H9 (cell line): Measurements from ENCODE around the gene ITPR3. TPM values are rescaled to one million over a fixed set of nuclear protein-coding genes. Genes with fewer than 3 reads are reported as not detected.

Experiments
- DNase-seq: peaks from one replicate; pipeline ENCODE4 v3.0.0-alpha.2; 2017
- H2AFZ ChIP-seq: one replicate; pipeline ENCODE4 v1.6.1; 2013; ENCODE audit warnings: mild to moderate bottlenecking, low read length, control low read depth, moderate library complexity
- H2AK5ac ChIP-seq: 2 replicates; pipeline ENCODE4 v1.6.1; 2013; ENCODE audit warnings: low read length, control low read depth, mixed read lengths; ENCODE audit not compliant: insufficient read length
- H2BK120ac ChIP-seq: one replicate; pipeline ENCODE4 v1.6.1; 2013; ENCODE audit warnings: low read depth, mild to moderate bottlenecking, low read length, control low read depth, inconsistent platforms; ENCODE audit not compliant: poor library complexity, severe bottlenecking
- H2BK12ac ChIP-seq: 2 replicates; pipeline ENCODE4 v1.6.1; 2013; ENCODE audit warnings: low read length, control low read depth, mixed read lengths, low read depth; ENCODE audit not compliant: insufficient read length
- H2BK15ac ChIP-seq: 2 replicates; pipeline ENCODE4 v1.6.1; 2013; ENCODE audit warnings: low read depth, low read length, control low read depth
- H2BK20ac ChIP-seq: one replicate; pipeline ENCODE4 v1.6.1; 2013; ENCODE audit warnings: low read depth, mild to moderate bottlenecking, low read length, control low read depth, inconsistent platforms; ENCODE audit not compliant: poor library complexity, severe bottlenecking
- H2BK5ac ChIP-seq: 2 replicates; pipeline ENCODE4 v1.6.1; 2013; ENCODE audit warnings: low read length, control low read depth, mixed read lengths; ENCODE audit not compliant: insufficient read length
- H3K14ac ChIP-seq: 2 replicates; pipeline ENCODE4 v1.6.1; 2013; ENCODE audit warnings: low read length, control low read depth; ENCODE audit not compliant: insufficient read depth
- H3K18ac ChIP-seq: 2 replicates; pipeline ENCODE4 v1.6.1; 2013; ENCODE audit warnings: low read depth, mild to moderate bottlenecking, mixed read lengths, low read length, control low read depth; ENCODE audit not compliant: insufficient read length
- H3K23ac ChIP-seq: 2 replicates; pipeline ENCODE4 v1.6.1; 2013; ENCODE audit warnings: low read length, control low read depth, mixed read lengths, low read depth; ENCODE audit not compliant: insufficient read length
- H3K23me2 ChIP-seq: 2 replicates; pipeline ENCODE4 v1.6.1; 2013; ENCODE audit warnings: low read depth, mild to moderate bottlenecking, mixed read lengths, low read length, control low read depth; ENCODE audit not compliant: insufficient read length, poor library complexity, severe bottlenecking
- H3K27ac ChIP-seq: 2 replicates; pipeline ENCODE4 v1.5.1; 2013; ENCODE audit warnings: low read length, control low read depth, mixed read lengths, low read depth; ENCODE audit not compliant: insufficient read length
- H3K27me3 ChIP-seq: 2 replicates; pipeline ENCODE4 v1.6.1; 2013; ENCODE audit warnings: low read length, control low read depth, inconsistent platforms; ENCODE audit not compliant: insufficient read depth
- H3K4ac ChIP-seq: 2 replicates; pipeline ENCODE4 v1.6.1; 2013; ENCODE audit warnings: low read depth, mild to moderate bottlenecking, control low read depth, inconsistent platforms, low read length, moderate library complexity
- H3K4me1 ChIP-seq: 2 replicates; pipeline ENCODE4 v1.6.1; 2013; ENCODE audit warnings: low read length, control low read depth, inconsistent platforms; ENCODE audit not compliant: insufficient read depth
- H3K4me2 ChIP-seq: 2 replicates; pipeline ENCODE4 v1.6.1; 2013; ENCODE audit warnings: low read length, control low read depth, mixed read lengths; ENCODE audit not compliant: insufficient read length, insufficient read depth
- H3K56ac ChIP-seq: 2 replicates; pipeline ENCODE4 v1.6.1; 2013; ENCODE audit warnings: low read depth, mild to moderate bottlenecking, mixed read lengths, low read length, control low read depth; ENCODE audit not compliant: insufficient read length
- H3K79me1 ChIP-seq: 2 replicates; pipeline ENCODE4 v1.6.1; 2013; ENCODE audit warnings: low read depth, mild to moderate bottlenecking, moderate library complexity, low read length, control low read depth, inconsistent platforms; ENCODE audit not compliant: insufficient read depth, poor library complexity, severe bottlenecking
- H3K79me2 ChIP-seq: 2 replicates; pipeline ENCODE4 v1.6.1; 2013; ENCODE audit warnings: low read length, control low read depth, inconsistent platforms; ENCODE audit not compliant: insufficient read depth
- H3K9ac ChIP-seq: 2 replicates; pipeline ENCODE4 v1.6.1; 2013; ENCODE audit warnings: low read length, control low read depth, mixed read lengths; ENCODE audit not compliant: insufficient read length; ENCODE audit errors: extremely low read depth
- H3K9me3 ChIP-seq: one replicate; pipeline ENCODE4 v1.6.1; 2013; ENCODE audit warnings: low read depth, low read length, inconsistent platforms; ENCODE audit not compliant: control insufficient read depth
- H3T11ph ChIP-seq: one replicate; pipeline ENCODE4 v1.6.1; 2013; ENCODE audit warnings: mild to moderate bottlenecking, low read length, control low read depth, inconsistent platforms
- H4K20me1 ChIP-seq: one replicate; pipeline ENCODE4 v1.6.1; 2013; ENCODE audit not compliant: control insufficient read depth, insufficient read length, insufficient read depth
- H4K5ac ChIP-seq: 2 replicates; pipeline ENCODE4 v1.6.1; 2013; ENCODE audit warnings: low read depth, mild to moderate bottlenecking, mixed read lengths, low read length, control low read depth; ENCODE audit not compliant: insufficient read length
- H4K8ac ChIP-seq: replicated peaks from 2 replicates; pipeline ENCODE4 v1.6.1; 2013; ENCODE audit warnings: low read length, control low read depth, mixed read lengths, low read depth; ENCODE audit not compliant: insufficient read length
- H4K91ac ChIP-seq: 2 replicates; pipeline ENCODE4 v1.6.1; 2013; ENCODE audit warnings: low read depth, mild to moderate bottlenecking, moderate library complexity, mixed read lengths, low read length, control low read depth; ENCODE audit not compliant: insufficient read length
- H3K27ac Mint-ChIP-seq, 3 experiments: 2 replicates in 2 of 3; 3 replicates in 1 of 3; pipeline ENCODE4 v1.8.0; 2020 to 2021; ENCODE audit warnings: mixed read lengths in 3 of 3, mild to moderate bottlenecking in 1 of 3, moderate library complexity in 1 of 3
- H3K27me3 Mint-ChIP-seq: 2 replicates; pipeline ENCODE4 v1.8.0; 2021; ENCODE audit warnings: low read depth, mild to moderate bottlenecking, moderate library complexity, mixed read lengths
- H3K36me3 Mint-ChIP-seq, 3 experiments: 2 replicates in 2 of 3; 3 replicates in 1 of 3; pipeline ENCODE4 v1.8.0; 2020 to 2021; ENCODE audit warnings: low read depth in 3 of 3, mixed read lengths in 3 of 3; ENCODE audit not compliant: insufficient read depth in 1 of 3
- H3K4me1 Mint-ChIP-seq, 2 experiments: 2 replicates each; pipeline ENCODE4 v1.8.0; 2020; ENCODE audit warnings: mixed read lengths in 2 of 2
- H3K4me3 Mint-ChIP-seq, 2 experiments: 2 replicates in 1 of 2; 3 replicates in 1 of 2; pipeline ENCODE4 v1.8.0; 2020 to 2021; ENCODE audit warnings: mild to moderate bottlenecking in 2 of 2, mixed read lengths in 2 of 2, moderate library complexity in 1 of 2
- H3K9me3 Mint-ChIP-seq, 2 experiments: 2 replicates in 1 of 2; 3 replicates in 1 of 2; pipeline ENCODE4 v1.8.0; 2020; ENCODE audit warnings: mild to moderate bottlenecking in 2 of 2, mixed read lengths in 2 of 2, moderate library complexity in 1 of 2
- WGBS: extraction: QIAGEN DNeasy Blood & Tissue Kit; methylation state at CpG from one replicate; pipeline ENCODE4 v1.1.7; 2013; ENCODE audit warnings: missing lambda C conversion rate, low lambda C conversion rate, mixed read lengths; ENCODE audit not compliant: insufficient read length; ENCODE audit errors: extremely low coverage; 5-methylcytosine and 5-hydroxymethylcytosine counted together
- total RNA-seq: library from RNA; stranded (reverse); gene quantifications from 2 replicates; pipeline ENCODE4 v1.2.1, GENCODE V29; 2021
- TF ChIP-seq, protein P1 (sequence below): fragments of 200-600 bp; sonication (generic); conservative IDR thresholded peaks from 3 replicates; pipeline ENCODE4 v1.8.0; 2021; ENCODE audit warnings: antibody characterized with exemption, mild to moderate bottlenecking

ITPR3 gene
- total RNA-seq, 1 experiment from 2014 or later, result 40.3 TPM

DNA sequence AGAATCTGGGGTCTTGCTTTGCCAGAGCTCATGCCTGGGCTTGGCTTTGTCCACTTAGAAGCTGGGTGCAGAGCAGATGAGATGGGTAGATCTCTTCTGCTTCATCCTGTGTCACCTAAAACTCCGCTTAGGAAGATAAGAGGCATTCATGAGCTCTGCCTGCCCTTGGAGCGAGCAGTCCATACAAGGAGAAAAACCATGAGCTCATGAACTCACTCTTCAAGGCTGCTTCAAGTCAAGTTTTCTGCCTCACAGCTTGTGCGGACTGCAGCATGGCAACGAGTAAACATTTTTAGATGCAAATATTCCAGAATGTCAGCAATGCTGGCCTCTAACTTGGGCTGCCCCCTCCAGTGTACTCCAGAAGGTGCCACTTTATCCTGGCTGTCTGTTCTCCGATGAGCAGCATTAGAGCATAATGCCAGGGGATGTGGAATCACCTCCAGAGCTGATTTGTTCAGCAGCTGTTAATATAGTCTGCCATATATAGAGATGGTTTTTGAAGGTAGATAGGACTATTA lies 101.0 kb downstream of the ITPR3 start:
- H2BK120ac ChIP-seq, result no peak overlapping the region
- H4K20me1 ChIP-seq, result no peaks in the 10 kb centered on the region
- Mint-ChIP-seq H3K27me3 (peaks cover 13% of the 10 kb centered on the region), H3K4me3 (no peak overlapping the region), H3K9me3 (no peaks in the 10 kb centered on the region), H3K36me3 (no peaks in the 10 kb centered on the region), H3K27ac (no peak overlapping the region), H3K4me1 (peaks cover 36 to 39% of the 10 kb centered on the region in 2 experiments)
- H2BK5ac ChIP-seq, result no peak overlapping the region
- H3K27me3 ChIP-seq, result no peaks in the 10 kb centered on the region
- no peak overlapping the region for H3K56ac ChIP-seq
- H3K9me3 ChIP-seq, result no peaks in the 10 kb centered on the region
- H4K91ac ChIP-seq, result no peak overlapping the region
- no peak overlapping the region for H3K18ac ChIP-seq
- H2BK15ac ChIP-seq, result no peak overlapping the region
- WGBS, result no CpG with 5 or more reads among the region's 5 CpGs
- H4K5ac ChIP-seq, result no peak overlapping the region
- H3K4me1 ChIP-seq, result peaks cover 4% of the 10 kb centered on the region; the same call in 1 of the 2 replicates
- H3K4me2 ChIP-seq, result no peak overlapping the region
- H3T11ph ChIP-seq, result no peak overlapping the region
- no peak overlapping the region for H3K27ac ChIP-seq
- no peak for DNase-seq
- H2AK5ac ChIP-seq, result no peak overlapping the region
- H3K23ac ChIP-seq, result no peak overlapping the region
- no peak overlapping the region for H2BK12ac ChIP-seq
- TF ChIP-seq, protein P1, sequence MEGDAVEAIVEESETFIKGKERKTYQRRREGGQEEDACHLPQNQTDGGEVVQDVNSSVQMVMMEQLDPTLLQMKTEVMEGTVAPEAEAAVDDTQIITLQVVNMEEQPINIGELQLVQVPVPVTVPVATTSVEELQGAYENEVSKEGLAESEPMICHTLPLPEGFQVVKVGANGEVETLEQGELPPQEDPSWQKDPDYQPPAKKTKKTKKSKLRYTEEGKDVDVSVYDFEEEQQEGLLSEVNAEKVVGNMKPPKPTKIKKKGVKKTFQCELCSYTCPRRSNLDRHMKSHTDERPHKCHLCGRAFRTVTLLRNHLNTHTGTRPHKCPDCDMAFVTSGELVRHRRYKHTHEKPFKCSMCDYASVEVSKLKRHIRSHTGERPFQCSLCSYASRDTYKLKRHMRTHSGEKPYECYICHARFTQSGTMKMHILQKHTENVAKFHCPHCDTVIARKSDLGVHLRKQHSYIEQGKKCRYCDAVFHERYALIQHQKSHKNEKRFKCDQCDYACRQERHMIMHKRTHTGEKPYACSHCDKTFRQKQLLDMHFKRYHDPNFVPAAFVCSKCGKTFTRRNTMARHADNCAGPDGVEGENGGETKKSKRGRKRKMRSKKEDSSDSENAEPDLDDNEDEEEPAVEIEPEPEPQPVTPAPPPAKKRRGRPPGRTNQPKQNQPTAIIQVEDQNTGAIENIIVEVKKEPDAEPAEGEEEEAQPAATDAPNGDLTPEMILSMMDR, result no peak
- no peak overlapping the region for H3K9ac ChIP-seq
- H3K79me2 ChIP-seq, result no peaks in the 10 kb centered on the region
- no peak overlapping the region for H2AFZ ChIP-seq
- no peak overlapping the region for H4K8ac ChIP-seq
- no peaks in the 10 kb centered on the region for H3K79me1 ChIP-seq
- no peaks in the 10 kb centered on the region for H3K23me2 ChIP-seq
- H3K4ac ChIP-seq, result no peak overlapping the region
- no peak overlapping the region for H2BK20ac ChIP-seq
- H3K14ac ChIP-seq, result no peak overlapping the region
